A549 (cell line): ENCODE measurements around the gene EIF4G3. TPM values are rescaled to one million over a fixed set of nuclear protein-coding genes. Genes with fewer than 3 reads are reported as not detected.

Experiments used
- ATAC-seq, 2 experiments: fragments of 200-7000 bp in 1 of 2; fragments of >200 bp in 1 of 2; cut with Nextera tagmentation in 1 of 2; cut with Tn5 transposase in 1 of 2; 3 replicates each; pipeline versions ENCODE4 v1.8.0 to v1.9.1; 2018 to 2020; ENCODE audit warnings: mild to moderate bottlenecking in 1 of 2, moderate library complexity in 1 of 2
- CTCF ChIA-PET: fragments of 300-600 bp; sonication (Branson Sonifier 250); formaldehyde crosslinking; extraction: SDS; loops from one replicate; lab custom pipeline; 2021; ENCODE audit warnings: antibody characterized with exemption, inconsistent platforms; lab: Yijun Ruan, JAX
- POLR2A ChIA-PET: fragments of 350-600 bp; formaldehyde crosslinking; extraction: SDS; loops from one replicate; lab custom pipeline; 2021; ENCODE audit warnings: antibody characterized with exemption, inconsistent platforms; lab: Yijun Ruan, JAX
- DNase-seq, 2 experiments: peaks; one replicate each; pipeline versions ENCODE4 v3.0.0 to v3.0.0-alpha.2; 2011 to 2016; ENCODE audit warnings: low read depth in 1 of 2, low spot score in 1 of 2
- FAIRE-seq: peaks from 2 replicates; lab custom pipeline; 2011; peaks lifted over from hg19 to GRCh38; lab: Jason Lieb, UNC
- H3K27ac ChIP-seq, 2 experiments: fragments of >200 bp; sonication (Bioruptor Twin); formaldehyde crosslinking; 3 replicates each; pipeline ENCODE4 v1.5.1; 2016 to 2017
- H3K4me1 ChIP-seq: fragments of >200 bp; sonication (Bioruptor Twin); formaldehyde crosslinking; 3 replicates; pipeline ENCODE4 v1.6.1; 2016
- H3K4me2 ChIP-seq: fragments of >200 bp; sonication (Bioruptor Twin); formaldehyde crosslinking; 3 replicates; pipeline ENCODE4 v1.6.1; 2016
- H3K4me3 ChIP-seq: fragments of >200 bp; sonication (Bioruptor Twin); formaldehyde crosslinking; 3 replicates; pipeline ENCODE4 v1.5.1; 2016
- H3K9me3 ChIP-seq: fragments of >200 bp; sonication (Bioruptor Twin); formaldehyde crosslinking; 3 replicates; pipeline ENCODE4 v1.6.1; 2016
- BHLHE40 ChIP-seq: IDR thresholded peaks from 2 replicates; pipeline ENCODE4 v1.6.1; 2012; ENCODE audit warnings: low read depth, low read length, inconsistent platforms
- CEBPB ChIP-seq, 2 experiments: fragments of >200 bp in 1 of 2; sonication (Bioruptor Twin) in 1 of 2; formaldehyde crosslinking in 1 of 2; IDR thresholded peaks; 2 replicates each; pipeline ENCODE4 v1.6.1; 2012 to 2016
- CHD4 ChIP-seq: fragments of 200-600 bp; sonication (generic); IDR thresholded peaks from 2 replicates; pipeline ENCODE4 v1.6.1; 2016; ENCODE audit warnings: antibody characterized with exemption, mild to moderate bottlenecking, borderline replicate concordance
- E2F6 ChIP-seq: IDR thresholded peaks from 2 replicates; pipeline ENCODE4 v1.6.1; 2012; ENCODE audit warnings: low read depth, borderline replicate concordance
- ELK1 ChIP-seq: fragments of 150-350 bp; IDR thresholded peaks from 2 replicates; pipeline ENCODE4 v1.6.1; 2014; ENCODE audit warnings: low read depth, mild to moderate bottlenecking, low read length
- EP300 ChIP-seq, 2 experiments: fragments of >200 bp; sonication (Bioruptor Twin); formaldehyde crosslinking; IDR thresholded peaks; 2 replicates in 1 of 2; 3 replicates in 1 of 2; pipeline ENCODE4 v1.6.1; 2016 to 2017
- HOXA7 ChIP-seq: fragments of 250-450 bp; sonication (Bioruptor Pico); IDR thresholded peaks from 2 replicates; pipeline ENCODE4 v1.5.0; 2020; ENCODE audit warnings: mild to moderate bottlenecking, moderate library complexity
- HOXB5 ChIP-seq: fragments of 250-450 bp; sonication (Bioruptor Pico); IDR thresholded peaks from 2 replicates; pipeline ENCODE4 v1.5.0; 2020; ENCODE audit warnings: mild to moderate bottlenecking, moderate library complexity
- JUN ChIP-seq, 2 experiments: fragments of >200 bp; sonication (Bioruptor Twin); formaldehyde crosslinking; IDR thresholded peaks; 2 replicates in 1 of 2; 3 replicates in 1 of 2; pipeline ENCODE4 v1.6.1; 2016 to 2017
- KDM5A ChIP-seq: fragments of 200-600 bp; sonication (generic); IDR thresholded peaks from 2 replicates; pipeline ENCODE4 v1.6.1; 2016; ENCODE audit warnings: antibody characterized with exemption, mild to moderate bottlenecking
- PBX3 ChIP-seq: IDR thresholded peaks from 2 replicates; pipeline ENCODE4 v1.6.1; 2012
- PHF8 ChIP-seq: fragments of 200-600 bp; sonication (generic); IDR thresholded peaks from 2 replicates; pipeline ENCODE4 v1.6.1; 2016; ENCODE audit warnings: low read depth, mild to moderate bottlenecking, antibody characterized with exemption, moderate library complexity, borderline replicate concordance
- POLR2A ChIP-seq: IDR thresholded peaks from 2 replicates; pipeline ENCODE4 v1.6.1; 2012; ENCODE audit warnings: mild to moderate bottlenecking, low read length
- RAD21 ChIP-seq, 2 experiments: fragments of >200 bp in 1 of 2; sonication (Bioruptor Twin) in 1 of 2; formaldehyde crosslinking in 1 of 2; IDR thresholded peaks in 1 of 2; conservative IDR thresholded peaks in 1 of 2; 2 replicates in 1 of 2; 3 replicates in 1 of 2; pipeline ENCODE4 v1.6.1; 2012 to 2018; ENCODE audit warnings: inconsistent platforms in 1 of 2
- RARB ChIP-seq: fragments of 250-450 bp; sonication (Bioruptor Pico); IDR thresholded peaks from 2 replicates; pipeline ENCODE4 v1.8.0; 2021; ENCODE audit warnings: mild to moderate bottlenecking, moderate library complexity
- RNF2 ChIP-seq: fragments of 200-600 bp; sonication (generic); IDR thresholded peaks from 2 replicates; pipeline ENCODE4 v1.6.1; 2016; ENCODE audit warnings: low read depth, mild to moderate bottlenecking, antibody characterized with exemption, moderate library complexity, borderline replicate concordance
- TP53 ChIP-seq: fragments of 250-450 bp; sonication (Bioruptor Pico); IDR thresholded peaks from 2 replicates; pipeline ENCODE4 v1.5.0; 2021; ENCODE audit warnings: mild to moderate bottlenecking, moderate library complexity
- ZFP36 ChIP-seq: fragments of 450-650 bp; IDR thresholded peaks from 2 replicates; pipeline ENCODE4 v1.6.1; 2014; ENCODE audit warnings: borderline replicate concordance; ENCODE audit not compliant: partially characterized antibody
- WGBS: methylation state at CpG from one replicate; pipeline ENCODE4 v1.1.6; 2017; ENCODE audit errors: missing lambda C conversion rate; 5-methylcytosine and 5-hydroxymethylcytosine counted together
- polyA plus RNA-seq, 4 experiments: library from polyadenylated mRNA; depleted of rRNA in 3 of 4; stranded (reverse); fragments of >200 nt; fragmentation: RNase III in 1 of 4; extraction: RNeasy Plus Mini Kit Qiagen cat#74134 plus additional on column Dnase treatment in 1 of 4; gene quantifications; 2 replicates in 3 of 4; 3 replicates in 1 of 4; pipeline ENCODE4 v1.2.3, GENCODE V29; 2011 to 2017
- TF ChIP-seq, protein P1 (sequence below): fragments of 250-450 bp; sonication (Bioruptor Pico); IDR thresholded peaks from 2 replicates; pipeline ENCODE4 v1.5.0; 2020; ENCODE audit warnings: low read depth, mild to moderate bottlenecking, moderate library complexity

Gene EIF4G3
- polyA plus RNA-seq, 2 of the 4 experiments (the other 2 are of a cell fraction): 25.0 to 51.3 TPM

- Histone ChIP-seq H3K4me2 (no peak overlapping the region), H3K4me3 (no peak overlapping the region), H3K4me1 (peaks cover 23% of the 10 kb centered on the region), H3K27ac (no peak overlapping the region), H3K9me3 (no peaks in the 10 kb centered on the region)
- WGBS: 94% methylated on average over 6 of the region's 6 CpGs
- no peak for ATAC-seq
- no peak for FAIRE-seq
- POLR2A ChIA-PET: interaction anchor here (0.7 kb wide), 1 partner anchor 741 kb away, joined by 7 read pairs; no protein-coding TSS in a partner anchor
- DNase-seq: no peak
- CTCF ChIA-PET: no interaction called here
- TF ChIP-seq HOXB5 (no peak), PHF8 (no peak), RAD21 (conservative IDR thresholded peaks at IDR 0.05 in 1 of 2, IDR thresholded peaks at IDR 0.05 in 1 of 2) (no peak), EP300 (IDR thresholded peaks at IDR 0.05) (no peak), JUN (IDR thresholded peaks at IDR 0.05) (no peak), RARB (CRISPR knock-in tag) (no peak), ZFP36 (no peak)
These were observed 58.5 kb downstream of the EIF4G3 start for GRCh38 chr1:21118167-21118566.

GRCh38 chr1:21117597-21118001 is 59.1 kb downstream of the EIF4G3 start:
- ChIA-PET POLR2A (interaction anchor here (0.7 kb wide), 1 partner anchor 741 kb away, joined by 7 read pairs; no protein-coding TSS in a partner anchor), CTCF (no interaction called here)
- no peaks in the 10 kb centered on the region for H3K9me3 ChIP-seq
- peak overlapping the region; percentile 7; the same call in 1 of the 3 replicates for H3K4me2 ChIP-seq
- FAIRE-seq: no peak
- no peak for DNase-seq
- no peak overlapping the region for H3K27ac ChIP-seq
- 93% methylated on average over 2 of the region's 2 CpGs for WGBS
- H3K4me3 ChIP-seq: no peak overlapping the region
- no peak for ATAC-seq
- TF ChIP-seq POLR2A (no peak), TP53 (CRISPR knock-in tag) (no peak), BHLHE40 (no peak)
- H3K4me1 ChIP-seq: peaks cover 23% of the 10 kb centered on the region

DNA sequence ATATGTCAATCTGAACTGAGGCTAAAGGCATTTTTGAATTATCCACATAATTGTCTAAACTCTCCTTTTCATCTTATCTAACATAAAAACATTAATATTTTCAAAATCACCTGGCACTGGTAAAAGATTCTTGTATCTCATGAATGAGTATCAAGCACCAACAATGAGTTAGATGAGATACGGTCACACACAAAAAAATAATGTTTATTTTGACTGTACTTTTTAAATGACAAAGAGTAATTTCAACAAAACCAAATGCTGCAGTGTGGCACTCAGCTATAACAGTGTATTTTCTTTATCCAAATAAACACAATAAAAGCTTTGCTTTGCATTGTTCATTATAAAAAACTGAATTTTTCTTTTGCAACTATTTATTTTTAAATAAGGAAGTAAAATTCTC is 59.5 kb downstream of the EIF4G3 start:
- Histone ChIP-seq H3K4me3 (no peak overlapping the region), H3K27ac (no peak overlapping the region), H3K4me1 (peaks cover 23% of the 10 kb centered on the region), H3K9me3 (no peaks in the 10 kb centered on the region)
- WGBS: 74% methylated on average over 1 of the region's 1 CpG
- FAIRE-seq: no peak
- no peak for DNase-seq
- TF ChIP-seq CEBPB (IDR thresholded peaks at IDR 0.05) (no peak), PBX3 (no peak), ELK1 (no peak), CHD4 (no peak), HOXA7 (CRISPR knock-in tag) (no peak)
- TF ChIP-seq, all 56 proteins: peak for 0
- H3K4me2 ChIP-seq: peak overlapping the region; percentile 7; the same call in 1 of the 3 replicates
- POLR2A ChIA-PET: no interaction called here
- CTCF ChIA-PET: interaction anchor here (0.6 kb wide), 1 partner anchor 595 kb away, joined by 3 read pairs; no protein-coding TSS in a partner anchor
- ATAC-seq: no peak

DNA sequence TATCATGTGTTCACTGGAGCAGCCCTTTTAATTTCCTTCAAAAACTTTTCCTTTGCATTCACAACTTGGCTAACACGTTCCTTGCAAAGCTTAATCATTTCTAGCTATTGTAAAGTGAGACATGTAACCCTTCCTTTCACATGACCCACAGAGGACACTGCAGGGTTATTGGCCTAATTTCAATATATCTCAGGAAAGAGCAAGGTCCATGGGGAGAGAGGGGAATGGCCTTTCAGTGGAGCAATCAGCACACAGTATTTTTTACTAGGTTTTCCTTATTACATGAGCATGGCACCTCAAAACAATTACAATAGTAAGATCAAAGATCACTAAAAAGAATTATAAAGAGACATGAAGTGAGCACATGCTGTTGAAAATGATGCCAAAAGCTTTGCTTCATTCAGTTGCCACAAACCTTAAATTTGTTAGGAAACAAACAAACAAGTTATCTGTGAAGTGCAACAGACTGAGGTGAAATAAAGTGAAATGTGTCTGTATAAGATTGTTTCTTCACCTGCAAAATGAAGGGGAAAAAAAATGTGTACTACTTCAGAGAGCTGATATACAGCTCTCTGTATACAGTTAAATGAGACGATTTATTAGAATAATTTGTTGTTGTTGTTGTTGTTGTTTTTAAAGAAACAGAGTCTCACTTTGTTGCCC is 61.5 kb downstream of the EIF4G3 start:
- ChIA-PET POLR2A (no interaction called here), CTCF (no interaction called here)
- Histone ChIP-seq H3K4me1 (peaks cover 23% of the 10 kb centered on the region), H3K4me3 (no peak overlapping the region), H3K27ac (no peak overlapping the region), H3K9me3 (no peaks in the 10 kb centered on the region), H3K4me2 (peak overlapping the region; percentile 24; the same call in 1 of the 3 replicates)
- DNase-seq (peak in 1 of 2 experiments; percentile 4), FAIRE-seq (no peak), ATAC-seq (no peak)
- WGBS: 53% methylated on average over 2 of the region's 2 CpGs
- TF ChIP-seq KDM5A (no peak), E2F6 (no peak), RNF2 (no peak), BHLHE40 (no peak)
- TF ChIP-seq, protein P1, sequence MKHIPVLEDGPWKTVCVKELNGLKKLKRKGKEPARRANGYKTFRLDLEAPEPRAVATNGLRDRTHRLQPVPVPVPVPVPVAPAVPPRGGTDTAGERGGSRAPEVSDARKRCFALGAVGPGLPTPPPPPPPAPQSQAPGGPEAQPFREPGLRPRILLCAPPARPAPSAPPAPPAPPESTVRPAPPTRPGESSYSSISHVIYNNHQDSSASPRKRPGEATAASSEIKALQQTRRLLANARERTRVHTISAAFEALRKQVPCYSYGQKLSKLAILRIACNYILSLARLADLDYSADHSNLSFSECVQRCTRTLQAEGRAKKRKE (CRISPR knock-in tag): no peak
